Measurements from ENCODE around the gene MGMT. TPM values are rescaled to one million over a fixed set of nuclear protein-coding genes. Genes with fewer than 3 reads are reported as not detected.

MGMT gene
- total RNA-seq, 2 experiments from 2014 or later: 20.9 to 23.3 TPM

DNA sequence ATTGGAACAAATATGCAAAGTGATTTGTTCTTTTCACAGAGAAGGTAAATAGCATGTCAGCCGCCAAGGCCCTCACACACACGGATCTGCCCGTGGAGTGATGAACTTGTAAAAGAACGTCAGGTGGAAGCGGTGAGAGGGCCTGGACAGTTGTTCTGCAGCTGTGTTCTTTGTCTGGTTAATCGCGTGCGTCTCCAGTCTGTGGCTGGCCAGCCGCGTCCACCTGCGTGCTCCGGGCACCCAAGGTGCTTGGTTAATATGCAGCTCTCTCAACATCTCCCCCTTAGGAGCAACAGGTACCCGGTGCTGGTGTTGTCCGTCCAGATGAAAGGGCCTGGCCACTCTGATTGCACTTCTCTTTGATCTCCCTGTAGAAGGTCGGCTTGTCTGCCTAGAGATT, 162.9 kb downstream of the MGMT start:
- no peak overlapping the region for H3K27ac Mint-ChIP-seq
- H3K4me3 Mint-ChIP-seq: no peak overlapping the region
- H3K27me3 Mint-ChIP-seq: no peaks in the 10 kb centered on the region
- DNase-seq: no peak
- peaks cover 17% of the 10 kb centered on the region for H3K9me3 Mint-ChIP-seq
- H3K4me1 Mint-ChIP-seq: peaks cover 6% of the 10 kb centered on the region
- peaks cover 50% of the 10 kb centered on the region for H3K36me3 Mint-ChIP-seq

DNA sequence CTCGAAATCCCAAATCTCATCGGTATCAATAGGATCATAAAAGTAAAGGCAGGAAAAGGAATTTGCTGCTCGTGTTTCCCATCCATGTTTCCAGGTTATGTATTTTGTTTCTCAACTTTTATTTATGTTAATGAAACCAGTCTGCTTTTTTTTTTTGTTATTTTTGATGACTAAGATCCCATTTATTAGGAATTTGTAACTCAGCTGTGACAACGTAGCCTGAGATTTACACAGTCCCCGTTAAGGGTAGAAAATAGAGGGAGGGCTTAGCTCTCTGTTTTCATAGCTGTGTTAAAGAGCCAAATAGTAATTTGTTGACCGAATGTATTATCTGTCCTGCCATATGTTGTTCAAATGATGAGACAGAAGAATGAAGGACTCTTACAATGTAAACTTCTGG, 164.0 kb downstream of the MGMT start:
- DNase-seq: no peak
- Mint-ChIP-seq H3K4me3 (no peak overlapping the region), H3K4me1 (peaks cover 6% of the 10 kb centered on the region), H3K36me3 (peaks cover 56% of the 10 kb centered on the region), H3K27ac (no peak overlapping the region), H3K27me3 (no peaks in the 10 kb centered on the region), H3K9me3 (peaks cover 20% of the 10 kb centered on the region)

DNA sequence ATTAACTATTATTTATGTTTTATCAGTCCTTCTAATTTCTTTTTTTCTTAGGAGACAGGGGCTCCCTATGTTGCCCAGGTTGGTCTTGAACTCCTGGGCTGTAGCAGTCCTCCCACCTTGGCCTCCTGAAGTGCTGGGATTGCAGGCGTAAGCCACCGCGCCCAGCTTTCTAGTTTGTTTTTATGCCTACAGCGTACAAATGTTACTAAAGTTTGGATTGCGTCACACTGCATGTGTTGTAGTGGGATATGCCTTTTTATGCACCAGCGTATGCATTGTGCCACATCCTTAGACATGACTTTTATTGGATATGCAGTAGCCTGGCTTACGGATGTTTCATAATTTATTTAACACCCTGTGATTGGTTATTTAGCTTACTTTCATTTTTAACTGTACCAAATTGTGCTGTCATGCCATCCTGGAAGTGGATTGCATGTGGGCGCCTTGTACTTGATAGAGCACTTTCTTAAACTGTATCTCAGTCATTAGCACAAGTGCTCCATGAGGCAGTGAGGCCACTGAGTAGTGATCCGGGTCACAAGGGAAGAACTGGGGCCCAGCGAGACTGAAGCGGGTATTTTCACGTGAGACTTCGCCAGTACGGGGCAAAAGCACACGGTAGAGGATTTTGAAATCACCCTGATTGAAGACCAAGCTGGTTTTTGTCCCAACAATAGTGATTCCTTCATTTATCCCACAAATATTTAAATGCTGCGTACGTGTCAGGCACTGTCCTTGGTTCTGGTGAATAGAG, 165.0 kb downstream of the MGMT start:
- Mint-ChIP-seq H3K27ac (no peak overlapping the region), H3K36me3 (peaks cover 61% of the 10 kb centered on the region), H3K27me3 (no peaks in the 10 kb centered on the region), H3K4me3 (no peak overlapping the region), H3K9me3 (peaks cover 20% of the 10 kb centered on the region), H3K4me1 (peaks cover 3% of the 10 kb centered on the region)
- no peak for DNase-seq

DNA sequence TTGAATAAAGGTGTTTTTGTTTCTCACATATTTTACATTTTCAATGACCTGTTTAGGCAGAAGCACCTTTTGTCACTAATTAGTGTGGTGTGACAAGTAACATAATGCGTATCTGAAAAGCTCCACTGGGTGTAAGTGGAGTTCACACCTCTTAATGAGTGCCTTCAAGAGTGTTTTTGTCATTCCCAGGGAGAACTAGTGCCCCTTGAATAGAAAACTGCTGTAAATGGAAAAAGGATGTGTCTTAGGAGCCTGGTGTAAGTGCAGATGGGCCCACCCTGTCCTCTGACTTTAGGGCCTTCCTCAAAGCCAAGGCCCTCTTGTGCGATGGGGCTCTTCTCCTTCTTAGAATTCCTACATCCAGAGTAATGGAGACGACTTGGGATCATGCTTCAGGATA, 170.0 kb downstream of the MGMT start:
- H3K36me3 Mint-ChIP-seq: peaks cover 46% of the 10 kb centered on the region

DNA sequence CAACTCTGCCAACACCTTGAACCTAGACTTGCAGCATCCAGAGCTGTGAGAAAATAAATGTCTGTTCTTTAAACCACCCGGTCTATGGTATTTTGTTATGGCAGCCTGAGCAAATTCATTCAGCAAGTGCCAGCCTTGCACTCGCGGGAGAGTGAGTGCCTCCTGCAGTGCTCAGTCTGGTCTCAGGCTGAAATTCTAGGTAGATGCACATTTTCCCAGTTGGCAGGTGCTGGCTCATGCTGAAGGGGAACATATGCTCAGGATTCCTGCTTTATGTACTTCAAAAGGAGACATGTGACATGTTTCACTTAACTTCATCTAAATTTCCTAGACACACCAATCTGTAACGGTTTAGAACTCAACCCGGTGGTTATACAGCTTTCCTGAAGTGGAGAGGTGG, 170.8 kb downstream of the MGMT start:
- Mint-ChIP-seq H3K36me3 (peaks cover 39% of the 10 kb centered on the region), H3K27ac (no peak overlapping the region), H3K27me3 (no peaks in the 10 kb centered on the region), H3K9me3 (peaks cover 9% of the 10 kb centered on the region), H3K4me3 (no peak overlapping the region), H3K4me1 (peaks cover 2% of the 10 kb centered on the region)
- DNase-seq: no peak

More for the DNA sequence above, 170.0 kb downstream of the MGMT start:
- H3K27me3 Mint-ChIP-seq: no peaks in the 10 kb centered on the region
- DNase-seq: no peak
- no peak overlapping the region for H3K4me3 Mint-ChIP-seq
- H3K9me3 Mint-ChIP-seq: peaks cover 13% of the 10 kb centered on the region
- no peak overlapping the region for H3K27ac Mint-ChIP-seq
- H3K4me1 Mint-ChIP-seq: peaks cover 2% of the 10 kb centered on the region

DNA sequence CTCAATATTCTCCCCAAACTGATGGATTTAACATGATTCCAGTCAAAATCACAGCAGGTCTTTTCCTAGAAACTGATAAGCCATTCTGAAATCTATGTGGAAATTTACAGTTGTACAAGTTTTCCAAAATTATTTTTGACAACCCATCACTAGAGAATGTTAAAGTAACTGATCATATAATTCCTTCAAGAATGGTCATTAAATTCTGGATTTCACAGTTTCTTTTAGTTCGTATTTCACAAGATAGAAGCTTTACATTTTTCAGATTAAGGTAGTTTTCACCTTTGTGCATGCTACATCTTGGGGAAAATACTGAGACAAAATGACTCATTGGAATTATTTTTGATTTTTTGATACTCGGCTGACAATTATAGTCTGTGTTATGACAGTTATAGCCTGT, 174.3 kb downstream of the MGMT start:
- Mint-ChIP-seq H3K9me3 (no peaks in the 10 kb centered on the region), H3K27me3 (no peaks in the 10 kb centered on the region), H3K4me1 (peaks cover 1% of the 10 kb centered on the region), H3K27ac (no peak overlapping the region), H3K4me3 (no peak overlapping the region), H3K36me3 (peaks cover 25% of the 10 kb centered on the region)
- no peak for DNase-seq

DNA sequence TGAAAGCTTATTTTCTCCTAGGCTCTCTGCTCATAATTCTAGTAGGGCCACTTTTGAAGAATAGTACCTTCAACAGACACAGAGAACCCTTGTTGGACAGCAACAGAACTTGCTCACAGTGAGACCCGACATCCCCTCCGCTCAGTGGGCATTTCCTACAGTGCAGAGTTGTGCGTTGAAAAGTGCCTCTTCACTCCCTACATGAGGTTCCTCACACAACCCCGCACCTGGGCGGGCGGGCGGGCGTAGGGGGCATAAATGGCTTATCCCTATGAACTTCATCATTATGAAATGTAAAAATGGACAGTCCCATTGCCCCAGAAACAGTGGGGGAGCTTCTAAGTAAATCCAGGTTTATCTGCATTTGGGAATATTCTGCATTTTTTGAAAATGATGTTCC, 174.9 kb downstream of the MGMT start:
- H3K4me3 Mint-ChIP-seq: no peak overlapping the region
- DNase-seq: no peak
- H3K36me3 Mint-ChIP-seq: peaks cover 24% of the 10 kb centered on the region
- H3K4me1 Mint-ChIP-seq: no peaks in the 10 kb centered on the region
- H3K27ac Mint-ChIP-seq: no peak overlapping the region
- no peaks in the 10 kb centered on the region for H3K9me3 Mint-ChIP-seq
- no peaks in the 10 kb centered on the region for H3K27me3 Mint-ChIP-seq

DNA sequence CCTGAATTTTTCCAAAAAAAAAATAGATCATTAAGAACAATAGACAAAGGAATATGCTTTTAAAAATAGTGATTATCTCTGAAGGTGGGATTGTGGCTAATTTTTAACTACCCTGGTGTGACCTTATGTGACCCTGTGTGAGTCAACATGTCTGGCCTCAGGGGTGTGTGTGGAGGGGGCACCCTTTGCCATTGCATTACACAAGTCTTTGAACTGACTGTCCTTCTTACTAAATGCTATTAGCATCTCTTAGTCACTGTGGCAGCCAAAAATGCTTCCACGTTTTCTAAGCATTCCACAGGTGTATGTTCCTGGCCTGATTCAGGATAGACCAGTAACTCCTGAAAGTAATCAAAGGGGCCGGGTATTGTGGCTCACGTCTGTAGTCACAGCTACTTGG, 175.4 kb downstream of the MGMT start:
- H3K9me3 Mint-ChIP-seq: no peaks in the 10 kb centered on the region
- no peaks in the 10 kb centered on the region for H3K27me3 Mint-ChIP-seq
- H3K4me1 Mint-ChIP-seq: no peaks in the 10 kb centered on the region
- DNase-seq: no peak
- H3K4me3 Mint-ChIP-seq: no peak overlapping the region
- H3K27ac Mint-ChIP-seq: no peak overlapping the region
- peaks cover 24% of the 10 kb centered on the region for H3K36me3 Mint-ChIP-seq

DNA sequence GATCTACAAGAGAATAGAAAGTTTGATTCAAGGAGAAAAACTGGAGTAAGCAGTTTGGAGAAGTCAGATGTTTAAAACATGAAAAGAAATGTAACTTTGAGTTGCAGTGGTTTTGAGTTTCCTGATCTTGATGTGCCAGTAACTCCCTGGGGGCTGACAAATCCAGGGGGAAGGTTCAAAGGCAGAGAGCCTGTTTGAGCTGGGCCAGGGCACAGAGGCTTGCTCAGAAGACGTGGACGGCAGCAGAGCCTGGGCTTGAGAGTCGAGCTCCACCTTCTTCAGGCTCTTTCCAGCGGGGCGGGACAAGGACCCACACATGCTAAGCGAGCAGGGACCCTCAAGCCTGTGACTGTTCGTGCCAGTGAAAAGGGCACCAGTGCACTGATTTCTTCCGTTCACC, 176.2 kb downstream of the MGMT start:
- no peaks in the 10 kb centered on the region for H3K9me3 Mint-ChIP-seq
- H3K27me3 Mint-ChIP-seq: no peaks in the 10 kb centered on the region
- H3K4me1 Mint-ChIP-seq: no peaks in the 10 kb centered on the region
- H3K36me3 Mint-ChIP-seq: peaks cover 21% of the 10 kb centered on the region
- H3K4me3 Mint-ChIP-seq: no peak overlapping the region
- no peak for DNase-seq
- no peak overlapping the region for H3K27ac Mint-ChIP-seq

DNA sequence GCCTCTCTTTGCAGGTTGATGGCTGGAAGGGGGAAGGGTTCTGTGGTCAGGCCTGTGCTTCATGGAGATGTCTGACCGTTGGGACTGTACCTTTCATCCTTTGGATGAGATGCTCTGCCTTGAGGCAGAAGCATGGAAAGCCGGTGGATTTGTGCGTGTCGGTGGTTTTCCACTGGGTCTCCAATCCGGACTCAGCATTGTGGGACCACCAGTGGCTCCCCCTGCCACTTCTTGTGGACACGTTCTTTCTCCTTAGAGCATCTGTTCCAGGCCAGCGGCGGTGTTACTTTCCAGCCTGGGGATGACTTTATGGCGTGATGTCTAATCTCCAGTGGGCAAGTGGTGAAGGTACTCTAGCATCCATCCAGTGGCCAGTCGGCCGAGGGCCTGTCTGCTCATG, 178.4 kb downstream of the MGMT start:
- Mint-ChIP-seq H3K27ac (no peak overlapping the region), H3K4me3 (no peak overlapping the region), H3K36me3 (peaks cover 14% of the 10 kb centered on the region), H3K4me1 (no peaks in the 10 kb centered on the region), H3K9me3 (no peaks in the 10 kb centered on the region), H3K27me3 (no peaks in the 10 kb centered on the region)
- no peak for DNase-seq

DNA sequence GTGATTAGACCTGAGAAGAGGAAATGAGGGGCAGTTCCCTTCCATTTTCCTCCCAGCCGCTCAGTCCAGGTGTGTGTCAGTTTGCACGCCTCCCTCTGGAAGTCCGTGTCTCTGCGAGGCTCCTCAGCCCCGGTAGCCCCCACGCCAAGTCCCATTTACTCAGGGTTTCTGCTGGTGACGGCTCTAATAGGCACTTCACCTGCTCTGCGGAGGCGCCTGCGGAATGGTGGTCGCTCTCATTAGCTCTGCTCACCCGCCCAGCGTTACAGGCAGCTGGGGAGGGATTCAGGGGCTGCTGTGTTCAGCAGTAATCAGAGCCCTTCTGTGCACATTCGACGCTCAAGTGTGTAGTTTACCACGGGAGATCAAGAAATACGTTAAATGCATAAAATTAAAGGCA, 179.9 kb downstream of the MGMT start:
- H3K27me3 Mint-ChIP-seq: no peaks in the 10 kb centered on the region
- H3K9me3 Mint-ChIP-seq: no peaks in the 10 kb centered on the region
- no peak overlapping the region for H3K27ac Mint-ChIP-seq
- H3K4me3 Mint-ChIP-seq: no peak overlapping the region
- peaks cover 14% of the 10 kb centered on the region for H3K36me3 Mint-ChIP-seq
- DNase-seq: no peak
- H3K4me1 Mint-ChIP-seq: no peaks in the 10 kb centered on the region

DNA sequence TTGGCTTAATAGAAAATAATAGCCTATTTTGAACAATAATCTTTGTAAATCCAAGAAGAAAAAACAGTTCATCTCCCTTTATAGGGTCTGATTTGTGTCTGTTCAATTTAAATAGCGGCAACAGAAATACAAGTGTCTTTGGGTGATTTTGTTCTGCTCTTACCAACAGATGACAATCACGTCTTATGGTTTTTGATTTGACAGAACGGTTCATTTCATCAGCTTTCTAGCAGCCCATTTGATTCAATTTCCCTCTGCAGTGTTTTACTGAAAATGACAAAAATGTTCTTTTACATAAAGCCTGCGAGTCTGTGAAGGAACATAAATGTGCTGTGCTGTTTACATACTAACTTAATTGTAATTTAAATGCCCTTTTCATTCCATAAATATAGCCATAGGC, 180.5 kb downstream of the MGMT start:
- Mint-ChIP-seq H3K27me3 (no peaks in the 10 kb centered on the region), H3K9me3 (no peaks in the 10 kb centered on the region), H3K4me1 (no peaks in the 10 kb centered on the region), H3K27ac (no peak overlapping the region), H3K4me3 (no peak overlapping the region), H3K36me3 (peaks cover 14% of the 10 kb centered on the region)
- DNase-seq: no peak

DNA sequence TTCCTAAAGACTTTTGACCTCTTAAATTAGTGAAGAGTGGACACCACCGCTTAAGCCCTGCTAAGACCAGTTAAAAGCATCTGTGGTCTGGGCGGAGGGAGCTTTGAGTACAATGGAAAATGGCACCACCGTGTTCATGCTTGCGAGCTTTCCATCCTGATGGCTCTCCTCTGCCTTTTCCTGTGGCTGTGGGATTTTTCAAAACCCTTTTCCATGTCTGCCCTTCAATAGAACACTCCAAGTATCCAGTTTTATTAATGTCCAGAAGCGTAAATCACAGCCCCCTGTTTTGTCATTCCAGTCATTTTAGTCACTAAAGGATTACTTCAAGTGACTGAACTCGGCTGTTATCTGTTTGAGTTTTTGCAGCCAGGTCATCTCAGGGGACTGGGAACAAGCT, 181.8 kb downstream of the MGMT start:
- DNase-seq: no peak
- Mint-ChIP-seq H3K27me3 (no peaks in the 10 kb centered on the region), H3K27ac (no peak overlapping the region), H3K4me3 (no peak overlapping the region), H3K36me3 (peaks cover 11% of the 10 kb centered on the region), H3K9me3 (no peaks in the 10 kb centered on the region), H3K4me1 (no peaks in the 10 kb centered on the region)

DNA sequence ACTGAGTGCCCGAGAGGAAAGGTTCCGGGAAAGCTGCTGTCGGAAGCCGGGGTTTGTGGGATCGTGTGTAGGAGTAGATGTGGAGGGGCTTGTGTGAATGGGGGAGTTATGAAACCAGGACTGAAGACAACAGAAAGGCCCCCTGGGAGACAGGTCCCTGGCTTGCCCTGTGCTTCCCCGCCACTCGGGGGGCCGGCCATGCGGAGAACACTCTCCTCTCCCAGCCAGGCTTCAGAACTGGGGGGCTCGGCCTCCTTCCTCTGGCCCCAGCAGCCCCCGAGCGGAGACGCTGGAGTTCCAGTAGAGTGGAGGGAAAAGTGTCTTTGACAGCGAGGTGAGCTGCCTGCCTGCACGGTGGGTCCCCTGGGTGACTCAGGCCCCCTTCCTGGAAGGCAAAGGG, 185.0 kb downstream of the MGMT start:
- H3K4me1 Mint-ChIP-seq: no peaks in the 10 kb centered on the region
- no peaks in the 10 kb centered on the region for H3K9me3 Mint-ChIP-seq
- H3K27ac Mint-ChIP-seq: no peak overlapping the region
- H3K36me3 Mint-ChIP-seq: peaks cover 3% of the 10 kb centered on the region
- H3K4me3 Mint-ChIP-seq: no peak overlapping the region
- DNase-seq: no peak
- H3K27me3 Mint-ChIP-seq: no peaks in the 10 kb centered on the region

DNA sequence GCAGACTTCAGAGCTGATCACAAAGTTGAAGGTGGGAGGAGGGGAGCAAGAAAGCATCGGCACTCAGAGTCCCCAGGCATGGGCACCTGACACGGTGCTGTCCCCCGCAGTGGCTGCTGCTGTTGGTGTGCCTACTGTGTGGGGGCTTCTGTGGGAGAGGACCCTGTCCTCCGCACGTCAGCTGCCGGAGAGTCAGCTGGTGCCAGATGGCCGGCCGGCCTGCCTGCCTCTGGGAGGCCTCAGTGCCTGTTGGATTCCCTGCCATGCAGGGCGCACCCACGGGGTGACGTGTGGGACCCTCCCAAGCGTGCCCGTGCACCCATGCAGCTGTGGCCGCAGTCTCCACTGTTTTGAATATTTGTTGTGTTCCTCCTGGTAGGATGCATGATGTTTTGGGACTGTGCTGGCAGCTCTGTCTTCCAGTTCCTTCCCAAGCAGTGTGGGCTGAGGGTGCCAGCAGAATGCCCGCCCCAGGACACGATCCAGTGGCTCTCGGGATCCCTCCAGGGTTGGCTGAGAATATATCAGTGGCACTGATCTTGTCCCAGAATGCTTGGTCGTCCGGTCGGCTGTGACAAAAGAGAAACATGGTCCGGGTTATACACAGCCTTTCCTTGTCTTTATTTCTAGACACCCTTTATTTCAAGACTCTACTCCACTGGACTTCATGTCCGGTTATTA, 185.6 kb downstream of the MGMT start:
- Mint-ChIP-seq H3K4me1 (no peaks in the 10 kb centered on the region), H3K27me3 (no peaks in the 10 kb centered on the region), H3K36me3 (peaks cover 3% of the 10 kb centered on the region), H3K27ac (no peak overlapping the region), H3K4me3 (no peak overlapping the region), H3K9me3 (no peaks in the 10 kb centered on the region)
- no peak for DNase-seq

DNA sequence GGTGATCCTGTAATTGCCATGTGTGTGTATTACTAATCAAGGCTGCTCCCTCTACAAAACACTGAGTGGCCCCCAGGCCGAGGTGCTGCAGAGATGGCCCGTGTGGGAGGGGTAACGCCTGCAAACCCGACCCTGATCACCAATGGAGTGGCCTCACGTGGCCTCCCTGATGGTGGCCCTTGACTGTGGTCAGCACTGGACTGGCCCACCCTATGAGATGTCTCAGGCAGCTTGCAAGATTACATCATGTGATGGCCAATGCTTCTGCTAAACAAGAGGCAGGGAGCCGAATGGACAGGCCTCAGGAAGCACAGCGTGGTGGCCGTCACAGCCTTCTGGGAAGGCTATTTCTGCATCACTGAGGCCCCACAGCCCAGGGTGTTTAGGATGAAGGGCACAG, 186.4 kb downstream of the MGMT start:
- DNase-seq: no peak
- H3K4me3 Mint-ChIP-seq: no peak overlapping the region
- H3K36me3 Mint-ChIP-seq: peaks cover 7% of the 10 kb centered on the region
- H3K27me3 Mint-ChIP-seq: no peaks in the 10 kb centered on the region
- no peaks in the 10 kb centered on the region for H3K4me1 Mint-ChIP-seq
- no peak overlapping the region for H3K27ac Mint-ChIP-seq
- no peaks in the 10 kb centered on the region for H3K9me3 Mint-ChIP-seq

Measured in activated naive CD8-positive, alpha-beta T cell treated with anti-CD3 and anti-CD28 coated beads for 36 hours (primary cell).